Left renal cortex interstitium (tissue), 4 donors: ENCODE results near the gene ASCC1. TPM values are rescaled to one million over a fixed set of nuclear protein-coding genes. Genes with fewer than 3 reads are reported as not detected.

Experiments used
- DNase-seq, 4 donors: peaks; one replicate each; pipeline ENCODE4 v3.0.0-alpha.2; 2013; ENCODE audit warnings: low read depth in 4 of 4, low spot score in 2 of 4, missing footprints in 1 of 4
- polyA plus RNA-seq, 4 donors: library from polyadenylated mRNA; unstranded; fragments of 120-200 nt; gene quantifications; one replicate each; pipeline ENCODE4 v1.2.1, GENCODE V29; 2013; ENCODE audit not compliant: insufficient read length in 4 of 4

Gene ASCC1
- polyA plus RNA-seq, 4 donors = 34.8 to 46.0 (median 43.8) TPM

DNA sequence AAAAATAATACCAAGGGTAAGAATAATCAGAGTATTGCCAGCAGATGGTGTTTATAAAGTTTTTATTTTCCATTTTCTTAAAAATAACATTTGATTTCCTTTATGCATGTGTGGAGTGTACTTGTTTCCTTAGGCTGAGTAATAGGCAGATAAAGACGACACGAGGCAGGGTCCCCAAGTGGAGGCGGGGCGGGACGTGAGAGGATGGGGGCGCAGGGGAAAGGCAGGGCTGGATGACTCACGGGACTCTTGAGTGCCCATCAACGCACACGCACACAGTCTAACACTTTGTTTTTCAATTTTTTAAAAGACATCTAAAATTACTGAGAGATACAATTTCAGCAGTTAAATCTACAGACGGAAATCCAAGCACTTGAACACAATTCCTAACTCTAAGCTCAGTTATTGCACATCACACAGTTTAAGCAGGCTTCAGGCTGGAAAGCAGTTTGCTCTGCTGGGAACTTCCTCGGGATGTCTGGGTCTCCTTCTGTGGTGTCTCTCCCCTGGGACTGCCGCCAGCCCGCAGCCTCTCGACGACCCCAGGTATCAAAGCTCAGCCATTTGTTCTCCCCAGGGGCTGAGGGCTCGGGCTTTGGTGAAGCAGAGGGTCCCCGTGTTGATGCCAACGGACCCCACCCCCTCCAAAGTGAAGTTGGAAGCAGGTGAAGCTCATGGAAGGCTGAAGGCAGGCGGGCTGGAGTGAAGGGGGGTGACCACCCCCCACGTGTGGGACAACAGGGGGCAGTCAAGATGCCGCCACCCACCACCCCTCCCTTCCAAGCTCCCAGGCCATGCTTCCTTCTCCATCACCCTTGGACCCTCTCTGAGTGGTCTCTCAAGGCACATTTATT, 156.9 kb downstream of the ASCC1 start:
- DNase-seq = no peak

GRCh38 chr10:72058347-72058898, 157.7 kb downstream of the ASCC1 start:
- no peak for DNase-seq

GRCh38 chr10:72056932-72057751, 158.9 kb downstream of the ASCC1 start:
- DNase-seq = no peak

GRCh38 chr10:72056113-72056512, 160.0 kb downstream of the ASCC1 start:
- no peak for DNase-seq

- DNase-seq = no peak
Measured at GRCh38 chr10:72053690-72054089, 162.4 kb downstream of the ASCC1 start.

DNA sequence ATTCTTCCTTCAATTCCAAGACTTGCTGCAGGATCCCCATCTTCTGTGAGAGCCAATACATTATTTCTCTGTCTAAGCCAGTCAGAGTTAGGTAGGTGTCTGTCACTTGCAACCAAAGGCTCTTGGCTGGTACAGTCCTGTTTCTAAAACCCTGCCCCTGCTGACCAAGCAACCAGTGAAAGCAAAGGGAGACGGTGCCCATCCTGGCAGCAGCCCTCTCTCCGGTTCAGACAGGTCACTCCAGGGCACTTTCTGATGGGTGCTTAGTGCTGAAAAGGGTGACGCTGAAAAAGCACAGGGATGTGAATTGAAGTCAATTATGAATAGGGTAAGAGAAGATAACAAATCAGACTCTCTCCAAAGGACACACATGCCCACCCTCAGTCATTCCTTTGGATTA, 165.2 kb downstream of the ASCC1 start:
- DNase-seq = no peak

DNA sequence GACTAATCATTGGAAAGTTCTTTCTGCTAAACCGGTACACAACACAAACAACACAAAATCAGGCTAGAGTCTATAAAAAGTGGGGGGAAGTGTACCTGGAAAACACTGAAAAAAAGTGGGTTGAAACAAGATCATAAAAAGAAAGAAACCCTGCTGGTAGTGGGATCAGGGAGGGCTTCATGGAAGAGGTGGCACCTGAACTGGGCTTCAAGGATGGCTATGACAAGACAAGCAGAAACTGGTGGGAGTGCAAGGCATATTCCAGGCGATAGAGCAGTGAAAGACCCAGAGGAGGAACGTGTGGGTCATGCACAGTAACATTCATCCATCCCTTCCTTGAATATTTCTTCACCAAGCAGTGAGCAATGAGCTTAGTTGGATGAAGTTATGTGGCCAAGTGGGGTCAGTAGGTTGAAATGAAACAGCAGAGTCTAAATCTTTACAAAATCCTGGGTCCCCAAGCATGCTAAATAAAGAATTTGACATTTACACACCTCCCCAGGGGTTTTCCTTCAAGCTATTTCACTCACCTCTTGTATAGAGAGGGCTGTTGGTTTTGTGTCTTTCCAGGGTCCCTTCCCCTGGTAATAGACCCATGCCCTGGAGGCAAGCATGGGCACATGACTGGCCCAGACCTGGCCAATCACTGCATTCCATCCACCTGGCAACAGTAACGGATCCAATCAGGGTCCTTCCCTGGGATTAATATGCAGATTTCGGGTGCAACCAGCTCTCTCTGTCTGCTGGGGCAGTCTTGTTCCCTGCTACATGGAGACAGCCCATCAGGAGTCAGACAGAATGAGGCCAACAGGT, 165.9 kb downstream of the ASCC1 start:
- no peak for DNase-seq

DNA sequence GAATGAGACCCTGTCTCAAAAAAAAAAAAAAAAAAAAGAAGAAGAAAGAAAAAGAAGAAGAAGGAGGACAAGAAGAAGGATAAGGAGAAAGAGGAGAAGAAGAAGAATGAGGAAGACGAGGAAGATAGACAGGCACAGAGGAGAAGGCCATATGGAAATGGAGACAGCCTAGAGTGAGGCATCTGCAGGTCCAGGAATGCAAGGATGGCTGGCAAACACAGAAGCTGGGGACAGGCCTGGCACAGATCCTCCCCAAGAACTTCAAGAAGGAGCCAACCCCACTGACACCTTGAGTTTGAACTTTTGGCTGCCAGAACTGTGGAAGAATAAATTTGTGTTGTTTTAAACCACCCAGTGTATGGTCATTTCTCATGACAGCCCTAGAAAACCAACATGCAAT, 166.6 kb downstream of the ASCC1 start:
- DNase-seq = no peak

DNA sequence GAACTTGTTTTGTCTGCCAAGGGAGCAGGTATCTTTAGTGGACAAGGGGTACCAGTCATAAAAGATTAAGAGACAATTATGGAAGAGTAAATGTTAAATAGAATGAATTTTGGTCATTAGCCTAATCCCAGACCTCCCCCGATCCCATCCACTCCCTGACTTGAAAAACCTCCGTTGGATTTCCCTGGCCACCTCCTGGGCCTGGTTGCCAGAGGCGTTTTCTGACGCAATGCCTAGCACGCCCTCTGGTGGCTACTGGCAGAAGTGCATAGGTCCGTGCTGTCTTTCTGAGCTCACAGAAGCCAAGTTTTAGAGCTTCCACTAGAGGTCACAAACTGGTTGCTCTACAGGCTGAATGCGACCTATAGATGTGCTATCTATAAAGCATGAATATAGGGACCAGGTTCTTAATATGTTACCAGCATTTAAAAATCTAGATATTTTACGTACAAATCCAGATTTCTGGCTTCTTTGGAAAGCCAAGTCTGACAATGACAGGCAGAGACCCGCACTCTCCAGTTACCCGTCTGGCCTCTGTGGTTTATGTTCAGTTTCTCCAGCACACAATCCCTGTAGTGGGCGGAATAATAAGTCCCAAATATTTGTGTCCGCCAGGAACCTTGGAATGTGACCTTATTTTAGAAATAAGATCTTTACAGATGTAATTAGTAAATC, 167.5 kb downstream of the ASCC1 start:
- DNase-seq = peak; percentile 82 to 94 (median 90)

Other genes starting within 250 kb of the ASCC1 start
- gene SPOCK2, start 127.7 kb downstream of the ASCC1 start, polyA plus RNA-seq = 100 to 1,000 TPM; 143 to 189 (median 158) TPM
- 100 to 1,000 TPM; 173 to 207 (median 189) TPM for gene ANAPC16, start 264 bp downstream of the ASCC1 start, polyA plus RNA-seq
- 10 to 100 TPM; 45.2 to 70.6 (median 64.9) TPM for gene DDIT4, start 57.6 kb upstream of the ASCC1 start, polyA plus RNA-seq
- 10 to 100 TPM; 32.3 to 46.2 (median 33.7) TPM for gene DNAJB12, start 138.6 kb upstream of the ASCC1 start, polyA plus RNA-seq